ENCODE measurements around the gene MUC6. TPM values are rescaled to one million over a fixed set of nuclear protein-coding genes. Genes with fewer than 3 reads are reported as not detected.

Gene MUC6
- total and polyA plus RNA-seq, 9 donors = 0.09 to 0.61 (median 0.28) TPM; not detected in 1

- no peak for DNase-seq
- Histone ChIP-seq H3K27me3 (ENCODE audit: control insufficient read depth, insufficient read depth, low read length) (no peaks in the 10 kb centered on the region), H3K9me3 (replicated peaks; ENCODE audit: control insufficient read depth, low read depth, low read length) (no peaks in the 10 kb centered on the region), H3K4me3 (ENCODE audit: low read length) (no peak overlapping the region), H3K36me3 (ENCODE audit: control insufficient read depth, insufficient read depth, low read length) (no peaks in the 10 kb centered on the region), H3K27ac (ENCODE audit: low read length) (no peak overlapping the region), H3K4me1 (ENCODE audit: control insufficient read depth, insufficient read depth, low read length) (no peaks in the 10 kb centered on the region)
- WGBS (ENCODE audit: insufficient coverage) = 82% methylated on average over 21 of the region's 29 CpGs
These were observed 788 bp downstream of the MUC6 start for GRCh38 chr11:1035577-1036283.

GRCh38 chr11:1034456-1035295 is 1.8 kb downstream of the MUC6 start:
- no peaks in the 10 kb centered on the region for H3K36me3 ChIP-seq (ENCODE audit: control insufficient read depth, insufficient read depth, low read length)
- H3K27ac ChIP-seq (ENCODE audit: low read length) = no peak overlapping the region
- no peaks in the 10 kb centered on the region for H3K27me3 ChIP-seq (ENCODE audit: control insufficient read depth, insufficient read depth, low read length)
- DNase-seq = no peak
- no peak overlapping the region for H3K4me3 ChIP-seq (ENCODE audit: low read length)
- 69% methylated on average over 37 of the region's 39 CpGs for WGBS (ENCODE audit: insufficient coverage)
- H3K4me1 ChIP-seq (ENCODE audit: control insufficient read depth, insufficient read depth, low read length) = no peaks in the 10 kb centered on the region
- H3K9me3 ChIP-seq (replicated peaks; ENCODE audit: control insufficient read depth, low read depth, low read length) = no peaks in the 10 kb centered on the region

DNA sequence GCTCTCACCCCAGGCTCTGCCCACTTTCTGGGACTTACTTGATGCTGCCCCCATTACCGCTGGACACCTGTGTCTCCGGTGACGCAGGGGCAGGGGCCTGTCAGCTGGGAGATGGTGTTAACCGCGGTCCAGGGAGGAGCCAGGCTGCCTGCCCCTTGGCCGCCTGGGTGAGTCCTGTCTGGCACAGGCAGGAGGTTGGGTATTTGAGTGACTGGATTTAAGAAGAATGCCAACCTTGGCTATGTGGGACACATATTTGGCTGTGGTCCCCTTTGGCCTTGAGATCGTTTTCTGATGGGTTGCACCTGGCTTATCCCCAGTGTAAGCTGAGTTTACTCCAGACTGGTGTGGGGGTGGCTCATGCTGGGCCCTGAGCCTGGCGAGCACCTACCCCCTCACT is 2.5 kb downstream of the MUC6 start:
- no peak overlapping the region for H3K4me3 ChIP-seq (ENCODE audit: low read length)
- H3K27ac ChIP-seq (ENCODE audit: low read length) = no peak overlapping the region
- no peaks in the 10 kb centered on the region for H3K27me3 ChIP-seq (ENCODE audit: control insufficient read depth, insufficient read depth, low read length)
- DNase-seq = no peak
- H3K4me1 ChIP-seq (ENCODE audit: control insufficient read depth, insufficient read depth, low read length) = no peaks in the 10 kb centered on the region
- no peaks in the 10 kb centered on the region for H3K36me3 ChIP-seq (ENCODE audit: control insufficient read depth, insufficient read depth, low read length)
- WGBS (ENCODE audit: insufficient coverage) = 64% methylated on average over 6 of the region's 8 CpGs
- H3K9me3 ChIP-seq (replicated peaks; ENCODE audit: control insufficient read depth, low read depth, low read length) = no peaks in the 10 kb centered on the region

GRCh38 chr11:1033016-1033798 is 3.3 kb downstream of the MUC6 start:
- DNase-seq = no peak
- 72% methylated on average over 35 of the region's 38 CpGs for WGBS (ENCODE audit: insufficient coverage)
- Histone ChIP-seq H3K9me3 (replicated peaks; ENCODE audit: control insufficient read depth, low read depth, low read length) (no peaks in the 10 kb centered on the region), H3K4me1 (ENCODE audit: control insufficient read depth, insufficient read depth, low read length) (no peaks in the 10 kb centered on the region), H3K36me3 (ENCODE audit: control insufficient read depth, insufficient read depth, low read length) (no peaks in the 10 kb centered on the region), H3K27ac (ENCODE audit: low read length) (no peak overlapping the region), H3K27me3 (ENCODE audit: control insufficient read depth, insufficient read depth, low read length) (no peaks in the 10 kb centered on the region), H3K4me3 (ENCODE audit: low read length) (no peak overlapping the region)

DNA sequence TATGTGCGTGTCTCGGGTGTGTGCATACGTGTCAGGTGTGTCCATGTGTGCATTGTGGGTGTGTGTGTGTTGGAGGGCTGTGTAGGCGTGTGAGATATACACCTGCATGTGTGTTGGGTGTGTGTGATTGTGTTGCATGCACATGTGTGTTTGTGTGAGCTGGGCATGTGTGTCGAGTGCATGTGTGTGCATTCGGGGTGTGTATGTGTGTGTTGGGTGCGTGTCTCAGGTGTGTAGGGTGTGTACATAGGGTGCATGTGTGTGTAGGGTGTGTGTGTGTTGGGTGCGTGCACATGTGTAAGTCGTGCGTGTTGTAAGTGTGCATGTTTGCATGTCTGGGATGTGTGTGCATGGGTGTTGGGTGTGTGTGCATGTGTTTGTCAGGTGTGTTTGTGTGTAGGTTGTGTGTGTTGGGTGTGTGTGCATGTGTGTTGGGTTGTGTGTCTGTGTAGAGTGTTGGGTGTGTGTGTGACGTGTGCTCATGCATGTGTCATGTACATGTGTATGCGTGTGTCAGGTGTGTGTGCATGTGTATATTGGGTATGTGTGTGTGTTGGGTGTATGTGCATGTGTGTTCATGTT is 4.1 kb downstream of the MUC6 start:
- Histone ChIP-seq H3K4me1 (ENCODE audit: control insufficient read depth, insufficient read depth, low read length) (no peaks in the 10 kb centered on the region), H3K4me3 (ENCODE audit: low read length) (no peak overlapping the region), H3K27me3 (ENCODE audit: control insufficient read depth, insufficient read depth, low read length) (no peaks in the 10 kb centered on the region), H3K36me3 (ENCODE audit: control insufficient read depth, insufficient read depth, low read length) (no peaks in the 10 kb centered on the region), H3K27ac (ENCODE audit: low read length) (no peak overlapping the region), H3K9me3 (replicated peaks; ENCODE audit: control insufficient read depth, low read depth, low read length) (no peaks in the 10 kb centered on the region)
- no peak for DNase-seq
- WGBS (ENCODE audit: insufficient coverage) = 91% methylated on average over 10 of the region's 12 CpGs

DNA sequence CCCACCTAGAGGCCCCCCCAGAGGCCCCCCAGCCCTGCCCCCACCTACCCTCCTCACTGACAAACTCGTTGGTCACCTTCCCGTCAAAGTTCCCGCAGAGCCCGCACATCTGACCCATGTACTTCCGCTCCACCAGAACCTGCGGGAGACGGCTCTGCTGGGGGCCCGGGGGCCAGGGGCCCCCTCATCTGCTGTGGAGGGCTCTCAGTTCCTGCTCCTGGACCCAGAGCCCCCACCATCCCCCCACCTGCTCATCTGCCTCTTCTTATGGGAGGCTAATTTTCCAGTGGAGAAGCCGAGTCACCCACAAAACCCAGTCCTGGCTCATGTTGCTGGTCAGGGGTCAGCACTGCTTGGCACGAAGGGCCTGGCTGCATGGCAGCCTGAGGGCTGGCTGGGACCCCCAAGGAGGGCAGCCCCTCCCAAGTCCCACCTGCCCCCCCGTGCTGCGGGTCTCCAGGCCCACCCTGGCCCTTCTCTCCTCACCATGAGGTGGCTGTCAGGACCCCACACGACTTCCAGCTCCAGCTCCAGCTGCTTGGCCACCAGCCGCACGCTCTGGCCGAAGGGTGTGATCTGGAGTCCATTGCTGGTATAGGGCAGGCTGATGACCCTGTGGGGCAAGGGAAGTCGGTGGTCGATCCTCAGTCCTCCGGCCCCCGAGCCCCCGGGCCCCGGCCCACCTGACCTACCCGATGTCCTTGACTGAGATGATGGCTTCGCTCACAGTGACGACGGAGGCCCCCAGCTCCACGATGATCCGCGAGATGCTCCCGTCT is 5.2 kb downstream of the MUC6 start:
- no peaks in the 10 kb centered on the region for H3K4me1 ChIP-seq (ENCODE audit: control insufficient read depth, insufficient read depth, low read length)
- H3K27me3 ChIP-seq (ENCODE audit: control insufficient read depth, insufficient read depth, low read length) = no peaks in the 10 kb centered on the region
- no peaks in the 10 kb centered on the region for H3K9me3 ChIP-seq (replicated peaks; ENCODE audit: control insufficient read depth, low read depth, low read length)
- H3K36me3 ChIP-seq (ENCODE audit: control insufficient read depth, insufficient read depth, low read length) = no peaks in the 10 kb centered on the region
- WGBS (ENCODE audit: insufficient coverage) = 81% methylated on average over 24 of the region's 30 CpGs
- no peak overlapping the region for H3K4me3 ChIP-seq (ENCODE audit: low read length)
- H3K27ac ChIP-seq (ENCODE audit: low read length) = no peak overlapping the region
- no peak for DNase-seq

DNA sequence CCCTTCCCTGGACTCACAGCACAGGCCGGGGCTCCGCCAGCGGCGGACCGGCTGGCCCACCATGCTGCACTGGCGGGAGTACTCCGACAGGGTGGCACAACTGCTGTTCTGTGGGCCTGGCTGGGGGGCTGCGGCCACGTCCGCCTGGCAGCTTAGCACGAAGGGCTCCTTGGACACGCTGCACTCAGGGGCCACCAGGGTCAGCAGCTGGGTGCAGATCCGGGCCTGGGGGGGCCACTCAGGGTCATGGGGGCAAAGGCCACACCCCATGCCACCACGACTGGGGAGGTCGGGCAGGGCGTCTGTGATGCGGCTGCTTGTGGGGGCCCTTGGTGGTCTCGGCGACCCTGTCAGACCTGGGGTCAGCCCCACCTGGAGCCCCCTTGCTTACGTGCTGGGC is 6.0 kb downstream of the MUC6 start:
- DNase-seq = no peak
- Histone ChIP-seq H3K4me3 (ENCODE audit: low read length) (no peak overlapping the region), H3K4me1 (ENCODE audit: control insufficient read depth, insufficient read depth, low read length) (no peaks in the 10 kb centered on the region), H3K36me3 (ENCODE audit: control insufficient read depth, insufficient read depth, low read length) (no peaks in the 10 kb centered on the region), H3K9me3 (replicated peaks; ENCODE audit: control insufficient read depth, low read depth, low read length) (no peaks in the 10 kb centered on the region), H3K27me3 (ENCODE audit: control insufficient read depth, insufficient read depth, low read length) (no peaks in the 10 kb centered on the region), H3K27ac (ENCODE audit: low read length) (no peak overlapping the region)
- 51% methylated on average over 20 of the region's 20 CpGs for WGBS (ENCODE audit: insufficient coverage)

DNA sequence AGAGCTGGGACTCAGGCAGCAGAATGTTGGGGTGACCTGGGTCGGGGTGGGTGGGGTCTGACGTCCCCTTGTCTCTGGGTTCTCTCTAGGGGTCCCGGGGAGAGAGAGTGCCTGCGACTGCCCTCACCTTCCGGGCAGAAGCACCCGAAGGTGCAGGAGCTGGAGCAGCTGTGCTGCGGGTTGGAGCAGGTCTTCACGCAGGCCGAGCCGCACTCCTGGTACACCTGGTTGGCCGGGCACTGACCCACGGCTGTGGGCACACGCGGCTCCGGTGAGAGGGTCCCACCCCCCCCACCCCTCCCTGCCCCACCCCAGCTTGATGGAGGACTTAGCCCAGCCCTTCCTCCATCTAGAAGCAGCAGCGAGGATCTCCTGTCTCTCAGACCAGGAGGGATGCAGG is 6.4 kb downstream of the MUC6 start:
- WGBS (ENCODE audit: insufficient coverage) = 67% methylated on average over 16 of the region's 16 CpGs
- H3K36me3 ChIP-seq (ENCODE audit: control insufficient read depth, insufficient read depth, low read length) = no peaks in the 10 kb centered on the region
- no peak for DNase-seq
- no peaks in the 10 kb centered on the region for H3K9me3 ChIP-seq (replicated peaks; ENCODE audit: control insufficient read depth, low read depth, low read length)
- H3K4me3 ChIP-seq (ENCODE audit: low read length) = no peak overlapping the region
- no peaks in the 10 kb centered on the region for H3K4me1 ChIP-seq (ENCODE audit: control insufficient read depth, insufficient read depth, low read length)
- H3K27me3 ChIP-seq (ENCODE audit: control insufficient read depth, insufficient read depth, low read length) = no peaks in the 10 kb centered on the region
- H3K27ac ChIP-seq (ENCODE audit: low read length) = no peak overlapping the region

DNA sequence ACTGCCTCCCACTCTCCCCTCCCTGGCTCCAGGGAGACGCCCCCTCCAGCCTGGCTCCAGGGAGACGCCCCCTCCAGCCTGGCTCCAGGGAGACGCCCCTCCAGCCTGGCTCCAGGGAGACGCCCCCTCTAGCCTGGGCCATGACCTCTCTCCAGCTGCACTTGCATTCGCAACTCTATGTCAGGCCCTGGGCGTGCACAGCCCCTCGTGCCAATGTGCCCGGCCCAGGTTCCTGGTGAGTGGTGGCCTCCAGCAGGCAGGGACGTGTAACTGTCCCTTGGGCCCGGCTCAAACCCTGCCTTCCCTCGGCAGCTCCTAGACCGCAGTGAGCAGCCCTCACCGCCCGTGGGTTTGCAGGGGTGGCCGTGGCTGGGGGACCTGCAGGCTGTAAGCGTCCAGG is 6.9 kb downstream of the MUC6 start:
- no peaks in the 10 kb centered on the region for H3K9me3 ChIP-seq (replicated peaks; ENCODE audit: control insufficient read depth, low read depth, low read length)
- H3K27ac ChIP-seq (ENCODE audit: low read length) = no peak overlapping the region
- 31% methylated on average over 15 of the region's 16 CpGs for WGBS (ENCODE audit: insufficient coverage)
- no peak overlapping the region for H3K4me3 ChIP-seq (ENCODE audit: low read length)
- H3K4me1 ChIP-seq (ENCODE audit: control insufficient read depth, insufficient read depth, low read length) = no peaks in the 10 kb centered on the region
- H3K27me3 ChIP-seq (ENCODE audit: control insufficient read depth, insufficient read depth, low read length) = no peaks in the 10 kb centered on the region
- no peaks in the 10 kb centered on the region for H3K36me3 ChIP-seq (ENCODE audit: control insufficient read depth, insufficient read depth, low read length)
- DNase-seq = no peak
